KMS-11 (cell line): ENCODE measurements around the gene SELENOF.
"Not testable (repeated sequence)": the region's sequence is repeated elsewhere in the genome, so short reads cannot be mapped to it uniquely, and the experiment has no call there.

Source experiments
- H2AFZ ChIP-seq: fragments of 200-600 bp; sonication (generic); 2 replicates; pipeline ENCODE4 v1.6.1; 2016; ENCODE audit warnings: antibody characterized with exemption, mixed run types, low read depth
- H3K27ac ChIP-seq: fragments of 200-600 bp; sonication (generic); 2 replicates; pipeline ENCODE4 v1.6.1; 2016; ENCODE audit warnings: mild to moderate bottlenecking, mixed run types
- H3K27me3 ChIP-seq: fragments of 200-600 bp; sonication (generic); 2 replicates; pipeline ENCODE4 v1.6.1; 2017; ENCODE audit warnings: mild to moderate bottlenecking, low read depth, mixed run types, moderate library complexity; ENCODE audit not compliant: insufficient read depth
- H3K36me3 ChIP-seq: fragments of 200-600 bp; sonication (generic); 2 replicates; pipeline ENCODE4 v1.6.1; 2017; ENCODE audit warnings: mild to moderate bottlenecking, mixed run types; ENCODE audit not compliant: insufficient read depth
- H3K4me1 ChIP-seq: fragments of 200-600 bp; sonication (generic); 2 replicates; pipeline ENCODE4 v1.6.1; 2016; ENCODE audit warnings: mild to moderate bottlenecking, low read depth, mixed run types; ENCODE audit not compliant: poor library complexity, severe bottlenecking
- H3K4me2 ChIP-seq: fragments of 200-600 bp; sonication (generic); 2 replicates; pipeline ENCODE4 v1.7.0; 2016; ENCODE audit warnings: mild to moderate bottlenecking, mixed run types
- H3K4me3 ChIP-seq: fragments of 200-600 bp; sonication (generic); IDR thresholded peaks from 2 replicates; pipeline ENCODE4 v1.6.1; 2017; ENCODE audit warnings: low read depth, low read length, mixed read lengths; ENCODE audit not compliant: insufficient read depth
- H3K79me2 ChIP-seq: fragments of 200-600 bp; sonication (generic); 2 replicates; pipeline ENCODE4 v1.6.1; 2016; ENCODE audit warnings: low read depth, mixed run types; ENCODE audit not compliant: insufficient read depth
- H3K9ac ChIP-seq: fragments of 200-600 bp; sonication (generic); 2 replicates; pipeline ENCODE4 v1.6.1; 2016; ENCODE audit warnings: mild to moderate bottlenecking, mixed run types
- H4K20me1 ChIP-seq: fragments of 200-600 bp; sonication (generic); 2 replicates; pipeline ENCODE4 v1.6.1; 2016; ENCODE audit warnings: mild to moderate bottlenecking, mixed run types; ENCODE audit not compliant: insufficient read depth
- TF ChIP-seq, protein P1 (sequence below): fragments of 200-600 bp; sonication (generic); conservative IDR thresholded peaks from 2 replicates; pipeline ENCODE4 v1.6.1; 2017; ENCODE audit warnings: low read depth, mild to moderate bottlenecking, antibody characterized with exemption, low read length, moderate library complexity, mixed read lengths

SELENOF gene

DNA sequence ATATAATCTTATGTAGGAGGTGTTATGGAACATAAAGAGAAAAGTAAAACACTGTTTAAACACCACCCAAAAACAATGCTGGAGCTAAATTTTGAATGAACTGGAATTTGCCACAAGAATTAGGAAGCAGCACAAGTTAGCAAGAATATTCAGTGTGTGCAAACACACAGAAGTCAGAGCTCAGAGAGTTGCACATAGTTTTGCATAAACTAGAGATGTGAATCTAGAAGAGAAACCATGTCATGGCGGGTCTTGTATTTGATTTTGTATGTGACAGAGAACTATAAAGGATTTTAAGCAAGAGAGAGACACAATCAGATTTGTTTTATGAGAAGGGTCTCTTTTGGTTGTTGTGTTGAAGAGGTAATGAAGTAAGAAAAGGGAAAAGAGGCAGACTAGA, 38.2 kb downstream of the SELENOF start:
- no peaks in the 10 kb centered on the region for H3K79me2 ChIP-seq
- no peak overlapping the region for H3K4me2 ChIP-seq
- H2AFZ ChIP-seq = no peak overlapping the region
- no peaks in the 10 kb centered on the region for H3K36me3 ChIP-seq
- H3K27ac ChIP-seq = no peak overlapping the region
- H3K4me3 ChIP-seq = no peak overlapping the region
- no peak overlapping the region for H3K9ac ChIP-seq
- TF ChIP-seq, protein P1, sequence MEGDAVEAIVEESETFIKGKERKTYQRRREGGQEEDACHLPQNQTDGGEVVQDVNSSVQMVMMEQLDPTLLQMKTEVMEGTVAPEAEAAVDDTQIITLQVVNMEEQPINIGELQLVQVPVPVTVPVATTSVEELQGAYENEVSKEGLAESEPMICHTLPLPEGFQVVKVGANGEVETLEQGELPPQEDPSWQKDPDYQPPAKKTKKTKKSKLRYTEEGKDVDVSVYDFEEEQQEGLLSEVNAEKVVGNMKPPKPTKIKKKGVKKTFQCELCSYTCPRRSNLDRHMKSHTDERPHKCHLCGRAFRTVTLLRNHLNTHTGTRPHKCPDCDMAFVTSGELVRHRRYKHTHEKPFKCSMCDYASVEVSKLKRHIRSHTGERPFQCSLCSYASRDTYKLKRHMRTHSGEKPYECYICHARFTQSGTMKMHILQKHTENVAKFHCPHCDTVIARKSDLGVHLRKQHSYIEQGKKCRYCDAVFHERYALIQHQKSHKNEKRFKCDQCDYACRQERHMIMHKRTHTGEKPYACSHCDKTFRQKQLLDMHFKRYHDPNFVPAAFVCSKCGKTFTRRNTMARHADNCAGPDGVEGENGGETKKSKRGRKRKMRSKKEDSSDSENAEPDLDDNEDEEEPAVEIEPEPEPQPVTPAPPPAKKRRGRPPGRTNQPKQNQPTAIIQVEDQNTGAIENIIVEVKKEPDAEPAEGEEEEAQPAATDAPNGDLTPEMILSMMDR = no peak
- H3K27me3 ChIP-seq = no peaks in the 10 kb centered on the region
- no peaks in the 10 kb centered on the region for H3K4me1 ChIP-seq
- no peaks in the 10 kb centered on the region for H4K20me1 ChIP-seq

DNA sequence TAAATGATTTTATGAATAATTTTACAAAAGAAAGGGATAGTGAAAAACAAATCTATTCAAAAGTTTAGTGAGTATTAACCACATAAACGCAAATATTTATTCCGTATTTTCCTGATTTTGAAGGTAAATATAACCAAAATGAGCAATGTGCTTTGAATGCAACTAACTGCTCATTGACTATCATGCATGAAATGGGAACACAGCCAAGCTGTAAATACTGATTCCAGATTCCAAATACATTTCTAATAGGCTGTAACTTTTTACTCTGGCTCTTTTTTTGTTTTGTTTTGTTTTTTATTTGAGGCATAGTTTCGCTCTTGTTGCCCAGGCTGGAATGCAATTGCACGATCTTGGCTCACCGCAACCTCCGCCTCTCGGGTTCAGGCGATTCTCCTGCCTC, 41.8 kb downstream of the SELENOF start:
- Histone ChIP-seq H4K20me1 (no peaks in the 10 kb centered on the region), H3K36me3 (no peaks in the 10 kb centered on the region), H3K4me1 (no peaks in the 10 kb centered on the region), H3K9ac (no peak overlapping the region), H3K79me2 (no peaks in the 10 kb centered on the region), H3K4me3 (no peak overlapping the region), H3K27me3 (no peaks in the 10 kb centered on the region), H2AFZ (no peak overlapping the region), H3K4me2 (no peak overlapping the region), H3K27ac (no peak overlapping the region)
- TF ChIP-seq, protein P1 = no peak

DNA sequence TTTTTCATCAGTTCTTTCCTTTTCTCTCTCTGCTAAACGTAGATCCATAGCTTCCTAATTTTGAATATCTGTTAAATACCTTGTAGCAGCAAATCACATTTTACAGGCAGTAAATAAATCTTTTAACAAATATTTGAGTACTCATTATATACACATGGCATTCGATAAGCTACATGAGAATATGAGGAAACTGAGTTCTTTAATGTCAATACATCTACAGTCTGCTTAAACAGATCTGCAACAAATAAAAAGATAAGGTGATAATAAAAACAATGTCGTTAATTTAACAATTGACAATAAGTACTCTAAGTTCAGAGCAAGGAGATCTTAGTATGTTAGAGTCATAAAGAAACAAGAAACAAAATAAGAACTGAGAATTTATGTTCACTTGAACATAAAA, 42.9 kb downstream of the SELENOF start:
- Histone ChIP-seq H3K27ac (no peak overlapping the region), H3K9ac (no peak overlapping the region), H3K4me2 (no peak overlapping the region), H3K36me3 (no peaks in the 10 kb centered on the region), H3K4me3 (no peak overlapping the region), H4K20me1 (no peaks in the 10 kb centered on the region), H3K79me2 (no peaks in the 10 kb centered on the region), H3K27me3 (no peaks in the 10 kb centered on the region), H3K4me1 (peaks cover 9% of the 10 kb centered on the region), H2AFZ (no peak overlapping the region)
- TF ChIP-seq, protein P1 = no peak

DNA sequence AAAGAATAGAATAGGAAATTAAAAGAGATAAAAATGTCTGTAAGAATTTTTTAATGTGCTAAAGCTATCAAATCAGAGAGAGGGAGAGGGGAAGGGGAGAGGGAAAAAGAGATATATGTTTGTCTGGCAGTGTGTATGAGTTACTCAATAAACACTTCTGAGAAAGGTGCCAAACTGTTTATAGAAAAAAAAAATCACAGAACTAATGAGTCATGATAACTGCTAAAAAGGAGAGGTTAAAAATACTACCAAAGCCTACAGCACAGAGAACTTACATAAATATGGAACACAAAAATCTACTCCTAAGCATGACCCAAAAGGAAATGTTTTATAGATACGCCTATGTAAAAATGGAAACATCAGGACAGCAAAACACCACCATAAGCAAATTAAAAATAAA, 45.4 kb downstream of the SELENOF start:
- no peak overlapping the region for H3K27ac ChIP-seq
- H3K79me2 ChIP-seq = no peaks in the 10 kb centered on the region
- H3K36me3 ChIP-seq = no peaks in the 10 kb centered on the region
- H2AFZ ChIP-seq = no peak overlapping the region
- H3K4me3 ChIP-seq = no peak overlapping the region
- no peak overlapping the region for H3K9ac ChIP-seq
- H4K20me1 ChIP-seq = no peaks in the 10 kb centered on the region
- no peaks in the 10 kb centered on the region for H3K27me3 ChIP-seq
- H3K4me2 ChIP-seq = no peak overlapping the region
- TF ChIP-seq, protein P1 = no peak
- peaks cover 9% of the 10 kb centered on the region for H3K4me1 ChIP-seq

DNA sequence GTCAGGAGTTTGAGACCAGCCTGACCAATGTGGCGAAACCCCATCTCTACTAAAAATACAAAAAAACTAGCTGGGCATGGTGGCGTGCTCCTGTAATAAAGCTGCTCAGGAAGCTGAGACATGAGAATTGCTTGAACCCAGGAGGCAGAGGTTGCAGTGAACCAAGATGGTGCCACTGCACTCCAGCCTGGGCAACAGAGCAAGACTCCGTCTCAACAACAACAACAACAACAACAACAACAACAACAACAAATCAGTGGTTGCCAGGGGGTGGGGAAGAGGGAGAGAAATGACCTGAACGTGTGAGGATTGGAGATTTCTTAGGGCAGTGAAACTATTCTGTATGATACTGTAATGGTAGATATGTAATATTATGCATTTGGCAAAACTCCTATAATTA, 46.6 kb downstream of the SELENOF start:
- H3K36me3 ChIP-seq, H3K4me3 ChIP-seq, H2AFZ ChIP-seq, H3K4me2 ChIP-seq, H3K27me3 ChIP-seq, H3K27ac ChIP-seq, H3K79me2 ChIP-seq, H3K9ac ChIP-seq, H4K20me1 ChIP-seq, H3K4me1 ChIP-seq: not testable (repeated sequence)
